Activated CD8-positive, alpha-beta memory T cell treated with anti-CD3 and anti-CD28 coated beads for 1 hour (primary cell): Measurements from ENCODE around the gene SHB.
A peak's percentile ranks its signal among the peaks of the same experiment; 100 is the strongest.
"Not testable (repeated sequence)": the region's sequence is repeated elsewhere in the genome, so short reads cannot be mapped to it uniquely, and the experiment has no call there.

ENCODE experiments used
- DNase-seq, 2 donors: peaks; one replicate each; pipeline ENCODE4 v3.0.0-alpha.2; 2020; ENCODE audit warnings: low read depth in 1 of 2; ENCODE audit errors: extremely low read depth in 1 of 2

SHB gene

DNA sequence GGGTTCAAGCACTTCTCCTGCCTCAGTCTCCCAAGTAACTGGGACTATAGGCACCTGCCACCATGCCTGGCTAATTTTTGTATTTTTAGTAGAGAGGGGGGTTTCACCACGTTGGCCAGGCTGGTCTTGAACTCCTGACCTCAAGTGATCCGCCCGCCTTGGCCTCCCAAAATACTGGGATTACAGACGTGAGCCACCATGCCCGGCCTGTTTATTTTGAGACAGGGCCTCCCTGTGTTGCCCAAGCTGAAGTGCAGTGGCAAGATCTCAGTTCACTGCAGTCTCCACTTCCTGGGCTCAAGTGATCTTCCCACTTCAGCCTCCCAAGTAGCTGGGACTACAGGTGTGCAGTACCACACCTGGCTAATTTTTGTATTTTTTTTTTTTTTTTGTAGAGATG, 159.2 kb downstream of the SHB start:
- DNase-seq, result not testable (repeated sequence)

DNA sequence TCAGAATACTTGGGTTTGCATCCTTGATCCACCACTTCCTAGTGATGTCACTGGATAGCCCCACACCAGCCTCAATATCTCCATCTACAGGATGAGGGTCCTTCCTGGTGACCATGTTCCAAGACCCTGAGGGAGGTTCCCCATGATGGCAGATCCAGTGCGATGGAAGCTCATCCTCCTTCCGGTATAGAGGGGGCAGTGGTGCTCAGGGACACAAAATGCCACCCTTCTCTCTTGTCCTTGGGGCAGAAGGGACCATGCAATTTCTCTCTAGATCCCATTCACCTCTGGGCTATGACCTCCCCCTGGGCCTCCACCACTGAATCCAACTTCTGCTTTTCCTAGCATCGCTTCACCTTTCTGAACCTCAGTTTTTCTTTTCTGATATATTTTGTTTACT, 159.7 kb downstream of the SHB start:
- DNase-seq, result no peak

- no peak for DNase-seq
Measured at GRCh38 chr9:37908698-37909186, 160.3 kb downstream of the SHB start.

DNA sequence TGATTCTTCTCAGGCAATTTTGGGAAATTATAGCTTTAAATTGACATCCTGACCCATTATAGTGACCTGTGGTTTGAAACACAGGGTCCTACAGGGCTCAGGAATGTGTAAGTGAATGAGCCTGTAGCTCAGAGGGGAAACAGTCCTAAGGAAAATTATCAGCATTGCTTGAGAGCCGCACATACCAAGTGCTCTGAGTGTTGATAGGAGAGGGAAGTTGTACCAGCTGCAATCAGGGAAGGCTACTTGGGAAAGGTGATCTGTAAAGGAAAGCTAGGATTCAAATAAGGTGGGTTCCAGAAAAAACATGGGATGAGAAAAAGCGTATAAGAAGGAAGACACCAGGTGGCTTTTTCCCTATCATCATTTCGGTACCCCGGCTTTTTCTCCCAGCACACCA, 160.7 kb downstream of the SHB start:
- no peak for DNase-seq

GRCh38 chr9:37906312-37907239, 162.5 kb downstream of the SHB start:
- no peak for DNase-seq

GRCh38 chr9:37905776-37906175, 163.3 kb downstream of the SHB start:
- no peak for DNase-seq

DNA sequence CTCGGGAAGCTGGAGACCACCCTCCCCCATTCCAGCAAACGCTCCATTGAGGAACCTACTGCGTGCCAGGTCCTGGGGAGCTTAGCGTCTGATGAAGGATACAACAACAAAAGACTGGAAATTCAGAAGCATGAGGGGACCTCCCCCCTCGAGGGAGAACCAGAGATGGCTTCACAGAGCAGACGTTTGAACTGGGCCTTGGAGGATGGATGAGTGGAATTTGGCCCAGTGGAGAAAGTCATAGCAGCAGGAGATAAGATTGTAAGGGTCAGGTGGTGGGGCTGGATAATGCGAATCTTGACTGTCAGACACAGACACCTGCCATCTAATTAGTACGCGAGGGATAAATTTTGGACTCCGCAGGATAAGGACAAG, 163.9 kb downstream of the SHB start:
- no peak for DNase-seq

DNA sequence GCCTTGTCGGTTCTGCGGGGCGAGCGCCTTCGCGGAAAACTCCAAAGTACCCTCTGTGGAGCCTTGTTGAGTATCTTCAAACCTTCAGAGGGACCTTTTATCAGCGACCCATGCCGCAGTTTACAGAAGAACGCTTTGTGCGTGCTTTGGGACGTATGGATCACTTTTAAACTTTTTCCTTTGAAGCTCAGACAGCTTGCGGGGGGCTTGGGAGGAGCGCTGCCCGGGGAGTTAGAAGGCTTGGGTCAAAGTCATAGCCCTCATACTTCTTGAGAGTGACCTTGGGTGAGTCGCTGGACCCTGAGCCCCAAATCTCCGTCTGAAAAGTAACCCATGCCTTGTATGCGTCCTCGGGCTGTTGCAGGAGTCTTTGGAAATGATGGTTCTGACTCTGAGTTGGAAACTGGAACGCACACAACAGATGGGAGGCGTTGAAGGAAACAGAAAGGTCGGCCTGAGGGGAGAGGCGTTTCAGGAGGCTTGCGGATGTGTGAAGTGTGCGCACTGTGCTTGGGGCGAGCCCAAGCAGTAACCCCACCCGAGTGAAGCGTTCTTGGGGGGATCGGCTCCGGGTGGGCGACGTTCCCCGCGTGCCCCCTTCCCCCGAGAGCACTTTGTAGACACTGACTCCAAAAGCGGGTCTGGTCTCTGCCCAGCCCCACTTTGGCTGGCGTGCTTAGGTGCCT, 164.4 kb downstream of the SHB start:
- DNase-seq, result no peak

DNA sequence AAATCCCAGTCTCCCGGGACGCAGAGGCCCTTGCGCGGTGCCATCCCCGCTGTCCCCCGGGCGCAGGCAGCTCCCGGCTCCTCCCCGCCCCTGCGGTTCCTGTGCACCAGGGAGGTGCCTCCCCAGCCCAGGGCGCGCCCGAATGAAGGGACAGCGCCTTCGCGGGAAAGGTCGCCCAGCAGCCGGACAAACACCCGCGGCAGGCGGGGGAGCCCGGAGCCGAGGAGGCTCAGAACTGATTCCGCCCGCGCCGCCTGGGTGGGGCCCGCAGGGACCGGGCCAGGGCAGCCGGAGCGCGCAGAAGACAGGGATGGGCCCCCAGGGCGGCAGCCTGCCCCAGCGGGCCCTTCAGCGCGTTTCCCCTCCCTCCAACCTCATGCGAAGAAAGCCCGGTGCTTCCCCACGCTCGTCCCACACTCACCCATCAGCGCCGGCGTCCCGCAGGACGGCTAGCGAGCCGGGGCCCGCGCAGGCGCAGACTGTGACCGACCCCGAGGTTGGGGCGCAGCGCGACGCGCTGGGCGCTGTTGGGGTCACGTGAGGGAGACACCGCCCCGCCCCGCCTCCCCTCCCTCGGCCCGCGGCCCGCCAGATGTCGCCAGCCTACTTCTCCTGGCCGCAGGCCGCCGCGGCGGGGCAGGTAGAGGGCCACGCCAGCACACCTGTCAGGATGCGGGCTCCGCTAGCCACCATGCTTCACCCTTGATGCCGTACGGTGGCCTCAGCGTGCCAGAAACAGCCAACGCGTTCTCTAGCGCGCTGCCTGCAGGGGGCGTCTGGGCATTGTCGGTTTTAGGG, 165.2 kb downstream of the SHB start, which contains the start of gene SLC25A51:
TSS of gene SLC25A51 (minus strand) at position 481 of the 798 bp plus-strand sequence. CDS start 15,577 bp downstream, outside the sequence.
- peak; percentile 90 to 91 for DNase-seq

- no peak for DNase-seq
Measured at GRCh38 chr9:37902796-37903646, 166.0 kb downstream of the SHB start.

- DNase-seq, result no peak
Measured at GRCh38 chr9:37902131-37902530, 166.9 kb downstream of the SHB start.

- DNase-seq, result no peak
Measured at GRCh38 chr9:37899041-37899440, 170.0 kb downstream of the SHB start.

- no peak for DNase-seq
Measured at GRCh38 chr9:37897665-37898064, 171.4 kb downstream of the SHB start.

DNA sequence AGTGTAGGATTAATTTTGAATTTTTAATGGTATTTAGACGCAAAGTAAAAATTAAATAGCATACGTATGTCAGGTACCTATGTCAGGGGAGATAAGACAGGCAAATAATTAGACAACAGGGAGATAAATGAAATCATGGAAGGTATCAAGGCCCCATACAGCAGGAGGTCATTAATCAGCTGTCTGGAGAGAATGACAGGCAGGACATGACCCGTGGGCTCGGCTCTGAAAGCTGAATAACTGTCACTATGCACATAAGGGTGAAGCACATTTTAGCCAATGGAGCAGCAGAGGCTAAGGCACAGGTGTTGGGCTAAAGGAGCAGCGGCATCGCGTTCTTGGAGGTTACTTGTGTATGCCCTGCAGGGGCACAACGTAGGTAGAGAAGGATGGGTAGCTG, 177.0 kb downstream of the SHB start:
- DNase-seq, result no peak

DNA sequence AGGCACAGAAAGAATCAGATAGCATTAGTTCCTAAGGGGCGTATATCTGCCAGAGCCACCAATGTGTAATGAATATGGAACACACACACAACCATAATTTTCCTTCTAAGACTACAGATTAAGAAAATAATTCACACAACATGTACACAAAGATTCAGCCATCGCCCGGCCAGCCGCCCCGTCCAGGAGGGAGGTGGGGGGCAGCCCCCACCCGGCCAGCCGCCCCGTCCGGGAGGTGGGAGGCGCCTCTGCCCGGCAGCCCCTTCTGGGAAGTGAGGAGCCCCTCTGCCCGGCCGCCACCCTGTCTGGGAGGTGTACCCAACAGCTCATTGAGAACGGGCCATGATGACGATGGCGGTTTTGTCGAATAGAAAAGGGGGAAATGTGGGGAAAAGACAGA, 178.0 kb downstream of the SHB start:
- not testable (repeated sequence) for DNase-seq

GRCh38 chr9:37889536-37889935, 179.5 kb downstream of the SHB start:
- DNase-seq, result no peak

- DNase-seq, result not testable (repeated sequence)
Measured at GRCh38 chr9:37887977-37888583, 180.9 kb downstream of the SHB start.

GRCh38 chr9:37880916-37881479, 188.0 kb downstream of the SHB start:
- no peak for DNase-seq

DNA sequence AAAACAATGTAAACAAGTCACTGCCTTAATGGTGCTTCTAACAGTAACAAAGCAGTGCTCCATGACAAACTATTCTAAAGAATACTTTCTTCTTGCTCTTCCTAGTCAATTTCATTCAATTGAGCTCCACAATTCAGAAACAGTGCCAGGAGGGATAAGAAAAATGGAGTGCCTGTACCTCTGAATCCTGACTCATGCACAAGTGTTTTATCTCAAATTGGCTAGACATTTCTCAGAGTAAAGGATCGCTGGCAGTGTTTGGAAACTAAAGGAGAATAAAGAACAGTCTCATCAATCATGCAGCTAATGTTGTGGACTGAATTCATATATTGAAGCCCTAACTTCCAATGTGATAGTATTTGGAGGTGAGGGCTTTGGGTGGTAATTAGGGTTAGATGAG, 192.7 kb downstream of the SHB start:
- DNase-seq, result no peak
